ENCODE results near the gene FNDC10. TPM values are rescaled to one million over a fixed set of nuclear protein-coding genes. Genes with fewer than 3 reads are reported as not detected.

Gene FNDC10
- total RNA-seq, 1 experiment from 2014 or later, result 15.2 TPM

- H3K56ac ChIP-seq (ENCODE audit: insufficient read length, low read depth, low read length), result no peak overlapping the region
- H3T11ph ChIP-seq (ENCODE audit: low read length), result no peak overlapping the region
- WGBS (ENCODE audit: extremely low coverage, insufficient read length, low lambda C conversion rate), result no CpG with 5 or more reads among the region's 19 CpGs
- no peak overlapping the region for H3K9ac ChIP-seq (ENCODE audit: extremely low read depth, insufficient read length, low read length)
- no peaks in the 10 kb centered on the region for H3K4me1 ChIP-seq (ENCODE audit: insufficient read depth, low read length)
- no peak overlapping the region for H3K4me3 Mint-ChIP-seq
- TF ChIP-seq CTCF (conservative IDR thresholded peaks at IDR 0.05), result no peak
- no peak overlapping the region for H2AFZ ChIP-seq (ENCODE audit: low read length)
- no peak for DNase-seq
- H3K23ac ChIP-seq (ENCODE audit: insufficient read length, low read depth, low read length), result no peak overlapping the region
- H3K79me2 ChIP-seq (ENCODE audit: insufficient read depth, low read length), result peaks cover 34% of the 10 kb centered on the region; the same call in 1 of the 2 replicates
- H3K4ac ChIP-seq (ENCODE audit: low read depth, low read length), result no peak overlapping the region
- H4K20me1 ChIP-seq (ENCODE audit: control insufficient read depth, insufficient read depth, insufficient read length), result peaks cover 3% of the 10 kb centered on the region
- peaks cover 34 to 67% (median 50%) of the 10 kb centered on the region in 3 experiments for H3K36me3 Mint-ChIP-seq (ENCODE audit: insufficient read depth in 1 of 3, low read depth in 3 of 3)
- H3K23me2 ChIP-seq (ENCODE audit: insufficient read length, low read depth, low read length, poor library complexity, severe bottlenecking), result no peaks in the 10 kb centered on the region
- no peak overlapping the region for H2BK15ac ChIP-seq (ENCODE audit: low read depth, low read length)
- H3K27ac ChIP-seq (ENCODE audit: insufficient read length, low read depth, low read length), result no peak overlapping the region
- no peak overlapping the region; a peak in 1 of 7 replicates for H3K27ac Mint-ChIP-seq
- no peak overlapping the region for H3K18ac ChIP-seq (ENCODE audit: insufficient read length, low read depth, low read length)
- no peak overlapping the region for H2BK120ac ChIP-seq (ENCODE audit: low read depth, low read length, poor library complexity, severe bottlenecking)
- no peaks in the 10 kb centered on the region for H3K9me3 ChIP-seq (ENCODE audit: control insufficient read depth, low read depth, low read length)
- no peak overlapping the region for H2BK5ac ChIP-seq (ENCODE audit: insufficient read length, low read length)
- H3K4me1 Mint-ChIP-seq, result peaks cover 11 to 13% of the 10 kb centered on the region in 2 experiments
- H2AK5ac ChIP-seq (ENCODE audit: insufficient read length, low read length), result no peak overlapping the region
- no peaks in the 10 kb centered on the region for H3K27me3 Mint-ChIP-seq (ENCODE audit: low read depth)
- H3K79me1 ChIP-seq (ENCODE audit: insufficient read depth, low read depth, low read length, poor library complexity, severe bottlenecking), result peaks cover 9% of the 10 kb centered on the region
- no peak overlapping the region for H3K14ac ChIP-seq (ENCODE audit: insufficient read depth, low read length)
- H2BK20ac ChIP-seq (ENCODE audit: low read depth, low read length, poor library complexity, severe bottlenecking), result no peak overlapping the region
- H4K91ac ChIP-seq (ENCODE audit: insufficient read length, low read depth, low read length), result no peak overlapping the region
- H4K5ac ChIP-seq (ENCODE audit: insufficient read length, low read depth, low read length), result peak overlapping the region; percentile 61
- H2BK12ac ChIP-seq (ENCODE audit: insufficient read length, low read depth, low read length), result no peak overlapping the region
- H3K27me3 ChIP-seq (ENCODE audit: insufficient read depth, low read length), result no peaks in the 10 kb centered on the region
- no peak overlapping the region for H3K4me2 ChIP-seq (ENCODE audit: insufficient read depth, insufficient read length, low read length)
- H3K9me3 Mint-ChIP-seq, result no peaks in the 10 kb centered on the region
- no peak overlapping the region for H4K8ac ChIP-seq (replicated peaks; ENCODE audit: insufficient read length, low read depth, low read length)
These were observed 35.7 kb downstream of the FNDC10 start for GRCh38 chr1:1564268-1564667.
